DMS 273 (cell line): ENCODE measurements around the gene FJX1.
A peak's percentile ranks its signal among the peaks of the same experiment; 100 is the strongest.

Experiments used
- DNase-seq: peaks from one replicate; lab custom pipeline; 2025; ENCODE audit not compliant: unreplicated experiment; lab: John Stamatoyannopoulos, UW

Gene FJX1, protein sequence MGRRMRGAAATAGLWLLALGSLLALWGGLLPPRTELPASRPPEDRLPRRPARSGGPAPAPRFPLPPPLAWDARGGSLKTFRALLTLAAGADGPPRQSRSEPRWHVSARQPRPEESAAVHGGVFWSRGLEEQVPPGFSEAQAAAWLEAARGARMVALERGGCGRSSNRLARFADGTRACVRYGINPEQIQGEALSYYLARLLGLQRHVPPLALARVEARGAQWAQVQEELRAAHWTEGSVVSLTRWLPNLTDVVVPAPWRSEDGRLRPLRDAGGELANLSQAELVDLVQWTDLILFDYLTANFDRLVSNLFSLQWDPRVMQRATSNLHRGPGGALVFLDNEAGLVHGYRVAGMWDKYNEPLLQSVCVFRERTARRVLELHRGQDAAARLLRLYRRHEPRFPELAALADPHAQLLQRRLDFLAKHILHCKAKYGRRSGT

DNA sequence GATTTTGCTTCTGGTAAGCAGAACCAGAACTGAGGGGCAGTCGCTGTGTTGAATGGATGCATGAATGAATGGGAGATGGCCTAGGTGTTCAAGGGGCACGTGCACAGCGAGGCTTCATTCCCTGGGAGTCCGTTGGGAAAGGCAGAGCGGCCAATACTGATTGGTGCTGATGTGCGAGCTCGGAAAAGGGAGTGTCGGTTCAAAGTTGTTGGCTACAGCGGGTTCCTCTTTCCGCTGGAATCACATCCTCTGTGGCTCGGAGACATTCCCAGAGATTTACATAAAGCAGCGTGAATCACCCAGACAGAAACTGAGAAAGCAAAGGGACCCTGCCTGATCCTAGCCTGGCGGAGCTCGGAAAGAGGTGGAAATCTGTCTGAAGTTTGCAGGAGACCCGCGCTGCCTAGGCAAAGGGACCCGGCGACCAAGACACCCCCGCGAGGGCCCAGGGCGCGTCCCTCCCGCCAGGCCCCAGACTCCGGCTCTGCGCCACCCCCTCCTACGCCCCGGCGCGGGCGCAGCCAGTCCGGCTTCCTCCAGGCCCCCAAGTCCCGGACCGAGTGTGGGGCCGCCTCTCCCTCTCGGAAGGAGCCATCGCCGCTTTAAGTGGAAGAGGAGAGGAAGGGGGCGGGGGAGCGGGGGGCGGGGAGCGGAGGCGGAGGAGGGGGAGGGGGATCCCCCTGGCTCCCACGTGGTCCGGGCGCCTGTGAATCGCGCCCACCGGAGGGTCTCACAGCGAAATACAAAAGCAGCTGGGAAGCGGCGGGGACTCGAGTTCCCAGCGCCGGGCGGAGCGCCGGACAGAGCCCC, at the start of gene FJX1:
Gene FJX1, plus strand, starts transcription at position 774 of the 810 bp plus-strand sequence. CDS start 177 bp downstream, outside the sequence.
- peak; percentile 86 for DNase-seq

DNA sequence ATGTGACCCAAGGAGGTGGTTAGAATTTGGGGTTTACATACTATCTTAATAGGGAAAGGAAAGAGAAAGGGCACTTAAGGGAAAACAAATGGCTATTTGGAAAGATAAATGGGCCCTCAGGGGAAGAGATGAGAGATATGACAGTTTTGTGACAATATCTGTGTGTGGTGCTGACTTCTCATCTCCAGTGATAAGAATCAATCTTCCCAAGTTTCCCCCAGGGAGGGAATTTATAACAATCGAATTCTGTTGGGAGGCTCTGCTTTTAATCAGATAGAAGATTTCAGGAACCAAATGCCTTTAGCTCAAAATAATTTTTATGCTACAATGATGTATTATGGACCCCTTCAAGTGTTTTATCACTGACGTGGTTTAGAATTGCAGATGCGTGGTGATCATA, 46.6 kb upstream of the FJX1 start:
- no peak for DNase-seq

DNA sequence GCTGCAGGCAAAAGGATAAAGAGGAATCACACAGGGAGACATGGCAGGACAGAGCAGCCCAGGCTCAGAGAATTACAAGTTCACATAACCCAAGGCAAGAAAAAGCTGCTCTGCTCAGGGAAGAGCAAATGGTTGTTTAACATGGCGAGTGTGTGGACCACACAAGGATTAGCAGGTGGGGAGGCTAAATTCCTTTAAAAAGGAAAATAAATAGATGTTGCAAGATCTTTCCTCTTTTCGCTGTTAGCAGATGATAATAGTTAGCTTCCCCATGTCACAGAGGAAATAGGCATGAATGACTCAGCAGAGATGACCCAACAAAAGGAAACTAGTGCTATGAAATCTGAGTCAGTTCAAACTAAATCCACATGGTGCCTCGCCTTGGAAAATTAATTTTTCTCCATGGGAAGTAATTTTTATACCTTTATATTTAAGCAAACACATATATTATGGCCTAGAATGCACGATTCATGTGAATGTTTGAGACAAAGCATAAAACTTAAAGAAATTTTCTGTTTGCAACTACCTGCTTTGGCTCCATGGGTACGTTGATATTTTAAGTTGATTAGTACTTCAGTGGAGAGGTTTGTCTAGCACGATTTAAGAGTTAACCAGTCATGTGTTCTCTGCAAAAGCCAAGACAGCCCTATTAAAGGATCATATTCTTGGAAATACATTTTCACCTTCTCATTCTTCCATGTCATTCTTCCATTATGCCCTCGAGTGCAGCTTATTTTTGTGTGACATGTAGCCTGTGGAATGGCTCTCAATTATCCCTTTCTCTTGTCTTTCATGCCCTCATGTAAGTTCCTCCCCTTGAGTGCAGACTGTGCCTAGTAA, 38.5 kb upstream of the FJX1 start:
- no peak for DNase-seq

DNA sequence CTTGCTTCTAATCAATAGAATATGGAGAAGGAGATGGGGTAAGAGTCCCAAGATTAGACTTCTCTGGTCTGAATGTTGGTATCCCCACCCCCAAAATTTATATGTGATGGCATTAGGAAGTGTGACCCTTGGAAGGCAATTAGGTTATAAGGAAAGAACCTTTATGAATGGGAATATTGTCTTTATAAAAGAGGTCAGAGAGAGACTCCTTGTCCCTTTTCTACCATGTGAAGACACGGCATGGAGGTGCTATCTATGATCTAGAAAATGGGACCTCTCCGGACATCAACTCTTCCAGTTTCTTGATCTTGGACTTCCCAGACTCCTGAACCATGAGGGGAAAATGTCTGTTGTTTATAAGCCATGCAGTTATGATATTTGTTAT, 37.9 kb upstream of the FJX1 start:
- no peak for DNase-seq

GRCh38 chr11:35582033-35582432, 36.2 kb upstream of the FJX1 start:
- no peak for DNase-seq

- no peak for DNase-seq
These were observed 35.1 kb upstream of the FJX1 start for GRCh38 chr11:35583126-35583525.

DNA sequence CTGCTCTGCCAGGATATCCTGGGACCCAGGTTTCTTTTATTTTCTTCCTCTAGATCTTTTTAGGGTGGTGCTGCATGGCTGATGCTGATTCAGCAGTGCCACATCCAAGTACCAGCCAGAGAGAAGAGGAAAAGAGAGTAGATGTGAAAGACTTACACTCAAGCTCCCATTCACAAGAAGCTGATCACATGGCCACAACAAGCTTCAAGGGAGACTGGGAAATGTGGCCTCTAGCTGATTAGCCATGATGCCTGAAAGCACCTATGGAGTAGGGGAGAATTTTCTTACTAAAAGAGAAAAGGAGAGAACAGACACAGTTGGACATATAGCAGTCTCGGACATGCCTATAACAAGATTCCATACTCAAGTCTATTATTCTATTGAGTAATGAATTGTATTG, 34.4 kb upstream of the FJX1 start:
- DNase-seq, result no peak

DNA sequence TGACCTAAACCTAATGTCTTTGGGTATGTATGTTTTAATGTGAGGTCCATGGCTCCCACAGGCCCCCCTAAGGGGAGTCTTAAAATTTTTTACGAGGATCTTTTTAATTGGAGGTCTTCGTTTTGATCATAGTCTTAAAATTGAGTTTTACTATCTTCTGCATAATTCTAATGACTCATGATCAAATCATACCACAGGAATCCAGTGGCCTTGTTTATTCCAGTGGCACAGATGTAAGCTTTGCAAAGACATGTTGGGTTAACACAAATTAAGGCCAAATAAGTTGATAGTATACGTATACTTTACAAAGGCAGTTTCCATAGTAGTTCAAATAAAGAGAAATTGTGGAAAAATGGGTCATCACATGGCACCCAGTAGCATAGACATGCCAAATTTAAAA, 33.9 kb upstream of the FJX1 start:
- DNase-seq, result no peak

DNA sequence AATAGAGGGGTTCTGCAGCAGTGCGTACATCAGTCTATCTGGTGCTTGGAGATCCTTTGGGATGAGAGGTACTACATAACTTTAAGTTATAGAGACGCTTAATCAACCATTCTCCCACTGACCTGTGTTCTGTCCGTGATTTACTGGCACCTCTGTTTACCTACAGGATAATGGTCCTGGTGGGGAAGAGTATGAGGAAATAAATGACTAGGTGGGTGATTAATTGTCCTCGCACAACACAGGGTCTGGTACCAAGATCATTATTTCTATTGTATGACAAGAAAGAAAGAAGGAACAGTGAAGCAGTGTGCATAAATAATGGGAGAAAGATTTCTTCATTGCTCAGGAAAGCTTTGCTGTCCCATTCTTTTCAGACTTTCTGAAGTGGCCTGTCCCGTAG, 32.8 kb upstream of the FJX1 start:
- no peak for DNase-seq

GRCh38 chr11:35586222-35586621, 32.0 kb upstream of the FJX1 start:
- DNase-seq, result no peak

- DNase-seq, result no peak
These were observed 30.3 kb upstream of the FJX1 start for GRCh38 chr11:35587972-35588371.

DNA sequence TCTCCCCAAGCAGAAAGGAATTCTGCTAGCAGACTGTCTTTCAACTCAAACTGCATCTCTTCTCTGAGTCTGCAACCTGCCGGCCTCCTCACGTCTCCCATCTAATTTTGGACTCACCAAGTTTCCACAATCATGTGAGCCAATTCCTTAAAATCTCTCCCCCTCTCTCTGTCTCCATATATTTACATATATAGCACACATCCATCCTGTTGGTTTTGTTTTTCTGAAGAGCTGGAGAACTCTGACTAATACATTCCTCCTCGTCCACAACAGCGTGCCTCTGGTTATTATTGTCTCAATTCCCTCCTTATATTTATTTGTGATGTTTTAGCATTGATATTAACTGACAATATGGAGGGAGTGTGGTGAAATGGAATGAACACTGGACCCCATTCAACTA, 29.6 kb upstream of the FJX1 start:
- DNase-seq, result no peak

DNA sequence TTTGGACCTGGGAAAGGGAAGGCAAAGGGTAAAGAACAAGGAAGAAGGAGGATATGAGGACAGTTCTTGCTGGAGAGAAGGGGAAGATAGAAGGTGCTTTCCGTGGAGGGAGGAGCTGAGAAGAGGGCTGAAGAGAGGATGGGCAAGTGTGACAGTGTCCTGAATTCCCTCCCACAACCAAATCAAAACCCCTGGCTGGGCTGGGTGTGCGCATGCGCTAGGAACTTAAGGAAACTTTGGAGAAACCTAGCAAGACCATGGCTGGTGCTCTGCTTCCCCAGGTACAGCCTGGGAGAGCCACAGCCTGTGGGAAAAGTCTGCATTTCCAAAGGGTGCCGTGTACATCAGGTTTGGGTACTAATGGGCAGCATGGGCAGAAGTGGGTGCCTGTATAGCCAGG, 29.0 kb upstream of the FJX1 start:
- no peak for DNase-seq

DNA sequence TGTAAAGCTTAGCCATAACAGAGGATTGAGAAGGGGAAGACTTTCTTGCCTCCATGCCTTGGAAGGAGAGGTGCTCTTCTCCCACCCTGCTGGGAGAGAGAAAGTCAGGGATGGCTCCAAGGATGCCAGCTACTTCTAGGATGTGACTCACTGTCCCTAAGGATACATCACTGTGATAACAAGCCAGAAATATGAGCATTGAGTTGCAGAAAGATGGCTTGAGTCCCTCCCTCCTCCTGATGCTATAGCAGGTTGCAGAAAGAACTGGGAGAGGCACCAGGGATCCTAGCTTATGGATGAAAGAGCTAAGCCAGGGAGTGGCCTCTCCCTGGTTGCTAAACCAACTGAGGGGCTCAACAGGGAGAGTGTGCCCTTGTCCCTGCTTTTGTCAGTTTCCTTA, 27.8 kb upstream of the FJX1 start:
- no peak for DNase-seq

- DNase-seq, result no peak
These were observed 25.1 kb upstream of the FJX1 start for GRCh38 chr11:35593143-35593542.

GRCh38 chr11:35594680-35595079, 23.6 kb upstream of the FJX1 start:
- DNase-seq, result no peak

DNA sequence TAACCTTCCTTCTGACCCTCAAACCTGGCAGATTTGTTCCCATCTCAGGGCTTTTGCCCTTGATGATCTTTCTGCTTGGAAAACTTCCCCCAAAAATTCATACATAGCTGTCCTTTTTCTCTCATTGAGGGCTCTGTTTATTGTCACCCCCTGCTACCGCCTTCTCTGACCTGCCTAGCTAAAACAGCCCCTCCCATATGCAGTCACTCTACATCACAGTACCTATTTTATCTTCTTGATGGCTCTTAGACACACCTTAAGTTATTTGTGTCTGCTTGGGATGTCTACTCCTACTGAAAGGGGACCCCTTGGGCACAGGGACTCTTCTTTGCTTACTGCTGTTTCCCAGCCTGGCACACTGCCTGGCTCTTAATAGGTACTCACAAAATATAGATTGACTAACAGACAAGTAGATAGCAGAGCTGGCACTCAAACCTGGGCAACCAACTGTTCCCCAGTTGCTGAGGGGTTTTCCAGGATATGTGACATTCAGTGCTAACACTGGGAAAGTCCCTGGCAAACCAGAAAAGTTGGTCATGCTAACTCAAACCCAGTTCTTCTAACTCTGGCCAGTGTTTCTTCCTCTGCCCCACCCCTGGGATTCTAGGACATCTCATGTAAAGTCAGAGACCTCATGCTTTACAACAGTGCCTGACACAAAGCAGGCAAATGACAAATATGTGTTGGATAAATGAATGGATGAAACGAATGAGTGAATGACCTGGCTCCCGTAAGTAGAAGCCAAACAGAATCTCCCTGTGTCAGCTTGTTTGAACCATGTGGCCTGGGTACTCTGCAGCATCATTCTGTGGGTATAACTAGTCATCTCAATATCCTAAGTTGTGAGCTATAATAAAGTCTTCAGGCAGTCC, 19.8 kb upstream of the FJX1 start:
- DNase-seq, result no peak

DNA sequence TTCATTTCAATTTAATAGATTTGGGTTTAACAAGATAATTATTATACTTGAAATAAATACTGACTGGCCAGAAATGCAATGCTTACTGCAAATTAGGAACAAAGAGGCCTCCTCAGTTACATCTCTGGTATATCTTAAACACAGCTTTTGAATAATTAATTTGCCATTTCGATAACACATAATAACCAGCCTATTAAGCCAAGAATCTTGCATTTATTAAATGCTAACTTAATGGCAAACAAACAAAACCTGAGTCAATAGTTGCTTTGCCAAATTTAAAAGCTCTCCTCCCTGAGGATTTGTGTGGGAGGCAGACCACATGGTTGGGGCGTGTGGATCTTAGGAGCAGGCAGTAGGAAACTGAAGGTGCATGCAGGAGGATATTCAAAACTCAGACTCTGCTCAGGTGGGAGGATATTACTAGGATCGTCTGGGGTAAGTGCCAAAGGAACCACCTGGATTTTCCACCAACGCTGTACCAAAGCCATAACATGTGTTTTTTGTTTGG, 17.9 kb upstream of the FJX1 start:
- DNase-seq, result peak; percentile 2

DNA sequence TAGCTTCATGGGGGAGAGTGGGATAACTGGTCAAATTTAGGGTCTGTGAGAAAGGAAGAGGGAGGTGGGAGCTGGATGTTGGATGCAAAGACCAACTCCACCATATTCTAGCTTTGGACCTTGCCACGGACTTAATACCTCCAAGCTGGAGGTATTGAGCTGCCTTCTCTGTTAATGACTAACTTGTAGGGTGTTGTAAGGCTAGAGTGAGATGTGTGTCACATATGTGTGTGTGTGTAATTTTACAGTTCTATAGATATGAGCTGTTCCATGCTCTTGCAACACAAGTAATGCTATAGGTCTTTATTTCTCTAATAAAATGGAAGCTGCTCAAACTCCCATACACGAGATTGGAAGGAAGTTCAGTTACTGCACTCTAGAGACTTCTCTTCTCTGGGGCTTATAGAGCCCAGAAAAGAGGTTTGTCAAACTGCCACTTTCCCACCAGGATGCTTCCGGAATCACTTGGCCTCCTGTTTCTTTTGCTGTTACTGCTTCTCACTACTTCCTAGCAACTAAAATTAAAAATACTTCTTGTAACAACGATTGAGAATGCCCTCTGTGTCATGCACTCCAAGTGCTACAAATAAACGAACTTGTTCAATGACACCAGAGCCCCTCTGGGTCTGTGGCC, 16.0 kb upstream of the FJX1 start:
- no peak for DNase-seq

DNA sequence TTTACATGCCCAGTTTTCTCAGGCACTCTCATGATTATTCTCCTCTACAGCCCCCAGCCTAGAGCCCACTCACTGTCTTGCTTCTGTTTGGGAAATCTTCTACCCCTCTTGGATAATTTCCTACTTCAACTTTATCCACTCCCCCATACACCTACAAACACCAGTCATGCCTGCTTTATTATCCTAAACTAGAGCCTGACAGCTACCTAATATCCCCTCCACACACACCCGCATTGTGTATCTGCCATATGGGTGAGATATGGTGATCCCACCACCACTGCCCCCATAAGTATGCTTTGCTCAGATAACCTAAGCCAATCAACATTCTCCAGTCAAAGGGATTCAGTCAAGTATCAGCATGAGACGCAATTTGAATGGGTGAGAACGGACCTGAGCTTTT, 15.3 kb upstream of the FJX1 start:
- DNase-seq, result no peak
